ENCODE data around the gene COPA. TPM values are rescaled to one million over a fixed set of nuclear protein-coding genes. Genes with fewer than 3 reads are reported as not detected.
A peak's percentile ranks its signal among the peaks of the same experiment; 100 is the strongest.
"Not testable (repeated sequence)": the region's sequence is repeated elsewhere in the genome, so short reads cannot be mapped to it uniquely, and the experiment has no call there.

COPA gene
- total RNA-seq, 1 donor, result 322 TPM

GRCh38 chr1:160291248-160292220, 51.5 kb downstream of the COPA start:
- TF ChIP-seq CTCF (IDR thresholded peaks at IDR 0.05; ENCODE audit: insufficient read depth, low read depth, low read length), result peak; percentile 87
- H3K4me3 ChIP-seq (ENCODE audit: low read depth, low read length), result no peak overlapping the region
- DNase-seq (ENCODE audit: low read depth), result peak; percentile 71

- not testable (repeated sequence) for H3K4me3 ChIP-seq (ENCODE audit: low read depth, low read length); DNase-seq (ENCODE audit: low read depth)
Measured at GRCh38 chr1:160287769-160288168, 55.3 kb downstream of the COPA start.

- peak overlapping the region; percentile 98 for H3K4me3 ChIP-seq (ENCODE audit: low read depth, low read length)
- no peak for TF ChIP-seq CTCF (IDR thresholded peaks at IDR 0.05; ENCODE audit: insufficient read depth, low read depth, low read length)
- no peak for DNase-seq (ENCODE audit: low read depth)
Measured at GRCh38 chr1:160285506-160285905, 57.5 kb downstream of the COPA start.

GRCh38 chr1:160284782-160285344, 58.2 kb downstream of the COPA start, which contains the start of gene PEX19:
TSS of gene PEX19 (minus strand) at chr1:160285133. CDS start at chr1:160285124, 9 bp downstream.
- no peak for TF ChIP-seq CTCF (IDR thresholded peaks at IDR 0.05; ENCODE audit: insufficient read depth, low read depth, low read length)
- H3K4me3 ChIP-seq (ENCODE audit: low read depth, low read length), result peak within 1 kb of the TSS; percentile 98
- DNase-seq (ENCODE audit: low read depth), result peak; percentile 96

GRCh38 chr1:160284220-160284781, 58.7 kb downstream of the COPA start:
- peak overlapping the region; percentile 98 for H3K4me3 ChIP-seq (ENCODE audit: low read depth, low read length)
- DNase-seq (ENCODE audit: low read depth), result peak; percentile 85

GRCh38 chr1:160282807-160283206, 60.2 kb downstream of the COPA start:
- DNase-seq (ENCODE audit: low read depth), result no peak
- H3K4me3 ChIP-seq (ENCODE audit: low read depth, low read length), result no peak overlapping the region
- TF ChIP-seq CTCF (IDR thresholded peaks at IDR 0.05; ENCODE audit: insufficient read depth, low read depth, low read length), result no peak

More at GRCh38 chr1:160284220-160284781, 58.7 kb downstream of the COPA start:
- no peak for TF ChIP-seq CTCF (IDR thresholded peaks at IDR 0.05; ENCODE audit: insufficient read depth, low read depth, low read length)

- TF ChIP-seq CTCF (IDR thresholded peaks at IDR 0.05; ENCODE audit: insufficient read depth, low read depth, low read length), result no peak
Measured at GRCh38 chr1:160277987-160278386, 65.1 kb downstream of the COPA start.

More at GRCh38 chr1:160277987-160278386, 65.1 kb downstream of the COPA start:
- DNase-seq (ENCODE audit: low read depth), result no peak
- H3K4me3 ChIP-seq (ENCODE audit: low read depth, low read length), result no peak overlapping the region
